OCI-LY1 (cell line): ENCODE measurements around the gene CHST12.

ENCODE experiments used
- EZH2 ChIP-seq: fragments of 200-600 bp; sonication (generic), shearing (Covaris generic); IDR thresholded peaks from 2 replicates; pipeline ENCODE4 v1.8.0; 2017; ENCODE audit warnings: borderline replicate concordance, mixed run types, mild to moderate bottlenecking, antibody characterized with exemption, low read length, moderate library complexity, mixed read lengths
- TF ChIP-seq, protein P1 (sequence below): fragments of 200-600 bp; sonication (generic), shearing (Covaris generic); IDR thresholded peaks from 2 replicates; pipeline ENCODE4 v1.5.1; 2017; ENCODE audit warnings: mild to moderate bottlenecking, antibody characterized with exemption, low read length, moderate library complexity, mixed read lengths

DNA sequence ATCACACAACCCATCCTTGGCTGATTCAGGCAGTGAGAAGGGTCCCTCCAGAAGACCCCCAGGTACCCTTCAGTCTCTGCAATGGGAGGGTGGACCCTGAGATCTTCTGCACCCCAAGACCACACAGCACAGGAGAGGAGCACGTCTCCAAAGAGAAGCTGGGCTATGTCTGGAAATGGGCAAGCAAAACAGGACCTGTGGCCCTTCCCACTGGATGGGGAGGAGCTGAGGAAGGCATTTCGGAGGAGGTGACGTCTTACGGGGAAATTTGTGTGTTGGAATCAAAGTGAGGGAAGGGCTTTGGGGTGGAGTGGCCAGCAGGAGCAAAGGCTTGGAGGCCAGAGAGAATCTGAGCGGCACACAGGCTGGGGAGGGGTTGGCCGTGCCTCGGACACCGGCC, 56.3 kb downstream of the CHST12 start:
- TF ChIP-seq, protein P1, sequence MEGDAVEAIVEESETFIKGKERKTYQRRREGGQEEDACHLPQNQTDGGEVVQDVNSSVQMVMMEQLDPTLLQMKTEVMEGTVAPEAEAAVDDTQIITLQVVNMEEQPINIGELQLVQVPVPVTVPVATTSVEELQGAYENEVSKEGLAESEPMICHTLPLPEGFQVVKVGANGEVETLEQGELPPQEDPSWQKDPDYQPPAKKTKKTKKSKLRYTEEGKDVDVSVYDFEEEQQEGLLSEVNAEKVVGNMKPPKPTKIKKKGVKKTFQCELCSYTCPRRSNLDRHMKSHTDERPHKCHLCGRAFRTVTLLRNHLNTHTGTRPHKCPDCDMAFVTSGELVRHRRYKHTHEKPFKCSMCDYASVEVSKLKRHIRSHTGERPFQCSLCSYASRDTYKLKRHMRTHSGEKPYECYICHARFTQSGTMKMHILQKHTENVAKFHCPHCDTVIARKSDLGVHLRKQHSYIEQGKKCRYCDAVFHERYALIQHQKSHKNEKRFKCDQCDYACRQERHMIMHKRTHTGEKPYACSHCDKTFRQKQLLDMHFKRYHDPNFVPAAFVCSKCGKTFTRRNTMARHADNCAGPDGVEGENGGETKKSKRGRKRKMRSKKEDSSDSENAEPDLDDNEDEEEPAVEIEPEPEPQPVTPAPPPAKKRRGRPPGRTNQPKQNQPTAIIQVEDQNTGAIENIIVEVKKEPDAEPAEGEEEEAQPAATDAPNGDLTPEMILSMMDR = no peak
- no peak for TF ChIP-seq EZH2
